ENCODE results near the gene PRDX3. TPM values are rescaled to one million over a fixed set of nuclear protein-coding genes. Genes with fewer than 3 reads are reported as not detected.
A peak's percentile ranks its signal among the peaks of the same experiment; 100 is the strongest.

The PRDX3 gene
- total and polyA plus RNA-seq, 7 donors: 133 to 267 (median 172) TPM

DNA sequence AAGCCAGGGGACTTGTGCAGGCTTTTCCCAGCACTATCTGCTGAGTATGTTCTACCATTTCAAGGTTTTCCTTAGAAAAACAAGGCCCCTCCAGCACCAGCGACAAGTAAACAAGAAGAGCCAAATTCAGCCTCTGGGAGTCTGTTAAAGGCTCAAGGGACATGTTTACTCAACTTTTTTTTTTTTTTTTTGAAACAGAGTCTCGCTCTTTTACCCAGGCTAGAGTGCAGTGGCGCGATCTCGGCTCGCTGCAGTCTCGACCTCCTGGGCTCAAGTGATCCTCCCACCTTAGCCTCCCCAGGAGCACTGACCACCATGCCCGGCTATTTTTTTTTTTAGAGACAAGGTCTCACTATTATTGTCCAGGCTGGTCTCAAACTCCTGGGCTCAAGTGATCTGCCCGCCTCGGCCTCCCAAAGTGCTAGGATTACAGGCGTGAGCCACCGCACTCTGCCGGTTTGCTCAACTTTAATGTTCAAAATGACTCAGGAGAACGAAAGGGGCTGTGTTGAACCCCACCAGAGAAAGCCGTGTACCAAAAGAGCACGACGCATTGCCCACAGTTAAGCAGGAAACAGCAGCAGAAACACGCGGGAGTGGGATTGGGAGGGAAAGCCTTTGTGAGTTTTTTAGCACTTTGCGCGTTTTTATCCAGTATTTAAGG is 772 bp downstream of the PRDX3 start:
- intact Hi-C loops (cut with DNase I): no loop called here
- Histone ChIP-seq H3K27ac (peak overlapping the region; percentile 91 to 96 (median 94)), H3K9me3 (no peaks in the 10 kb centered on the region), H3K36me3 (peaks cover 0 to 28% (median 10%) of the 10 kb centered on the region in 4 donors), H3K4me1 (peaks cover 0 to 47% (median 29%) of the 10 kb centered on the region in 4 donors), H3K27me3 (no peaks in the 10 kb centered on the region), H3K4me3 (peak overlapping the region; percentile 59 to 77 (median 73))
- TF ChIP-seq, protein P1, sequence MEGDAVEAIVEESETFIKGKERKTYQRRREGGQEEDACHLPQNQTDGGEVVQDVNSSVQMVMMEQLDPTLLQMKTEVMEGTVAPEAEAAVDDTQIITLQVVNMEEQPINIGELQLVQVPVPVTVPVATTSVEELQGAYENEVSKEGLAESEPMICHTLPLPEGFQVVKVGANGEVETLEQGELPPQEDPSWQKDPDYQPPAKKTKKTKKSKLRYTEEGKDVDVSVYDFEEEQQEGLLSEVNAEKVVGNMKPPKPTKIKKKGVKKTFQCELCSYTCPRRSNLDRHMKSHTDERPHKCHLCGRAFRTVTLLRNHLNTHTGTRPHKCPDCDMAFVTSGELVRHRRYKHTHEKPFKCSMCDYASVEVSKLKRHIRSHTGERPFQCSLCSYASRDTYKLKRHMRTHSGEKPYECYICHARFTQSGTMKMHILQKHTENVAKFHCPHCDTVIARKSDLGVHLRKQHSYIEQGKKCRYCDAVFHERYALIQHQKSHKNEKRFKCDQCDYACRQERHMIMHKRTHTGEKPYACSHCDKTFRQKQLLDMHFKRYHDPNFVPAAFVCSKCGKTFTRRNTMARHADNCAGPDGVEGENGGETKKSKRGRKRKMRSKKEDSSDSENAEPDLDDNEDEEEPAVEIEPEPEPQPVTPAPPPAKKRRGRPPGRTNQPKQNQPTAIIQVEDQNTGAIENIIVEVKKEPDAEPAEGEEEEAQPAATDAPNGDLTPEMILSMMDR (IDR thresholded peaks at IDR 0.05): no peak
- no peak for TF ChIP-seq POLR2AphosphoS5 (IDR thresholded peaks at IDR 0.05)
- TF ChIP-seq POLR2A (IDR thresholded peaks at IDR 0.05): no peak
- no peak for TF ChIP-seq EP300 (IDR thresholded peaks at IDR 0.05)
- WGBS, 2 donors: 4 to 16% methylated on average over 21 of the region's 21 CpGs
- DNase-seq: no peak

DNA sequence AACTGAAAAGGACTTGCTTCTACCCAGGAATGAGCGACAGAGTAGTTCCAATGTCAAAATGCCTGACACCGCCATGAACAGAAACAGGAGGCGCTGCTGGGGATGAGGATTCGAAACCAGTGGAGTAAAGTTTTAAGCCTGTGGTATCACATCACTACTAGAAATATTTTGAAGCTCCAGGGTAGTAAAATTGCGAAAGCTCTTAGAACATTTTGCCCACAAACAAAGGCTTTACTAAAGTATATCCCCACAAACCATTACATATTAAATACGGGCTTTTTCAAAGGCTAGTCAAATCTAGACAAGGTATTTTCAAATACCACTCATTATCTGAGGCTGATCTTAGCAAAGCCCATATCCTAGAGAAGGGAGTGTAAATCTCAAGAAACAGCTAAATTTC is 2.4 kb downstream of the PRDX3 start:
- no peak overlapping the region for H3K4me3 ChIP-seq
- H3K4me1 ChIP-seq: peaks cover 0 to 52% (median 29%) of the 10 kb centered on the region in 4 donors
- no peak for TF ChIP-seq POLR2AphosphoS5 (IDR thresholded peaks at IDR 0.05)
- no peak for TF ChIP-seq EP300 (IDR thresholded peaks at IDR 0.05)
- TF ChIP-seq, protein P1 (IDR thresholded peaks at IDR 0.05): no peak
- TF ChIP-seq POLR2A (IDR thresholded peaks at IDR 0.05): no peak
- no peaks in the 10 kb centered on the region for H3K27me3 ChIP-seq
- peaks cover 12 to 45% (median 27%) of the 10 kb centered on the region in 4 donors for H3K36me3 ChIP-seq
- intact Hi-C loops (cut with DNase I): no loop called here
- peak overlapping the region; percentile 44 to 96 (median 70) for H3K27ac ChIP-seq
- 89 to 92% methylated on average over 6 of the region's 6 CpGs for WGBS, 2 donors
- DNase-seq: no peak
- no peaks in the 10 kb centered on the region for H3K9me3 ChIP-seq

DNA sequence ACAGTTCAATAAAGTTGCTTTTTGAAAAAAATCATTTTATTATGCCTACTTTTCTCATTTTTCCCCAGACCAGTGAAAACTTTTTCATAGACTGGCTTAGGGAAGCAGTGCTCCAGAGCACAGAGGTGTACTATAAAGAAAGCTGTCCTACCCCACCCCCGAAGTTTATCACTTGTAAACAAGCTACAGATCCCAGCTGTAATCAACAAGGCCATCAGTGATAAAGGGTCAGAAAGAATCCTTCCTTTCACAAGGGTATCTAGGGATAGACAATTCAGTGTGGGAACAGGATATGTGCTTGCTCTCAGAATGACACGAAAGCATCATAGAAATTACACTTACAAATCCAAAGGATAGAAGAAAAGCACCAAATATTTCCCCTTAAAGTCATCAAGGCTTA is 4.5 kb downstream of the PRDX3 start:
- H3K27ac ChIP-seq: no peak overlapping the region
- no peaks in the 10 kb centered on the region for H3K27me3 ChIP-seq
- peaks cover 0 to 48% (median 26%) of the 10 kb centered on the region in 4 donors for H3K4me1 ChIP-seq
- WGBS, 2 donors: 64 to 76% methylated on average over 2 of the region's 2 CpGs
- intact Hi-C loops (cut with DNase I): no loop called here
- no peaks in the 10 kb centered on the region for H3K9me3 ChIP-seq
- no peak for DNase-seq
- H3K4me3 ChIP-seq: no peak overlapping the region
- no peak for TF ChIP-seq EP300 (IDR thresholded peaks at IDR 0.05)
- TF ChIP-seq POLR2A (IDR thresholded peaks at IDR 0.05): no peak
- TF ChIP-seq, protein P1 (IDR thresholded peaks at IDR 0.05): no peak
- TF ChIP-seq POLR2AphosphoS5 (IDR thresholded peaks at IDR 0.05): no peak
- peaks cover 20 to 66% (median 44%) of the 10 kb centered on the region in 4 donors for H3K36me3 ChIP-seq

DNA sequence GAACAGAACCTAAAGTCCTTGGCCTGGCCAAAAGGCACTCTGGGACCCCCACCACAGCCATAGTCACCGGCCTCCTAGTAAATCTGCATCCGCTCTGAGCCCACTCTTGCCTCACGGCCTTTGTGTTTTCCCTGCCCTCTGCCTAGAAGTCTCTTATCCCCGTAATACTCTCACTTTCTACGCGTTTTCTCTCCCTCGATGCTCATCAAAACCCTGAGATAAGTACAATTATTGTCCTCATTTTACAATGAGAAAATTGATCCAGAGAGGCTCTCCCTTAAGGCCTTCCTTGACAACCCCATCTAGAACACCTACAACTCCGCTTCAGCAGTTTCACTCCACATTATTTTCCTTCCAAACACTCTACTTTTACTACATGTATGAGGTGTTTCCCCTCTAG is 11.6 kb downstream of the PRDX3 start:
- WGBS, 2 donors: 83% methylated on average over 8 of the region's 8 CpGs
- H3K4me3 ChIP-seq: no peak overlapping the region
- H3K27ac ChIP-seq: peak overlapping the region; percentile 87 to 94 (median 90)
- no peaks in the 10 kb centered on the region for H3K9me3 ChIP-seq
- peaks cover 18 to 49% (median 38%) of the 10 kb centered on the region in 4 donors for H3K36me3 ChIP-seq
- TF ChIP-seq POLR2AphosphoS5 (IDR thresholded peaks at IDR 0.05): no peak
- TF ChIP-seq, protein P1 (IDR thresholded peaks at IDR 0.05): no peak
- no peak for TF ChIP-seq EP300 (IDR thresholded peaks at IDR 0.05)
- TF ChIP-seq POLR2A (IDR thresholded peaks at IDR 0.05): no peak
- no peaks in the 10 kb centered on the region for H3K27me3 ChIP-seq
- peaks cover 0 to 23% (median 18%) of the 10 kb centered on the region in 4 donors for H3K4me1 ChIP-seq
- intact Hi-C loops (cut with DNase I): no loop called here
- no peak for DNase-seq

All from sigmoid colon (tissue), 7 donors.